GM23338 (cell line): Measurements from ENCODE around the gene NOP16.

Experiments used
- CREB1 ChIP-seq: fragments of 250-450 bp; sonication (Bioruptor Pico); IDR thresholded peaks from 2 replicates; pipeline ENCODE4 v1.5.0; 2020; ENCODE audit warnings: low read depth, mild to moderate bottlenecking, moderate library complexity
- EZH2 ChIP-seq: fragments of 200-600 bp; sonication (generic); IDR thresholded peaks from one replicate; pipeline ENCODE4 v1.8.0; 2017; ENCODE audit warnings: antibody characterized with exemption, mild to moderate bottlenecking, low read depth; ENCODE audit not compliant: unreplicated experiment
- EZH2phosphoT487 ChIP-seq: fragments of 200-600 bp; sonication (generic); IDR thresholded peaks from one replicate; pipeline ENCODE4 v1.8.1; 2018; ENCODE audit warnings: antibody characterized with exemption; ENCODE audit not compliant: unreplicated experiment
- JUNB ChIP-seq: IDR thresholded peaks from one replicate; pipeline ENCODE4 v1.6.1; 2016; ENCODE audit warnings: antibody characterized with exemption; ENCODE audit not compliant: unreplicated experiment
- POLR2AphosphoS5 ChIP-seq: IDR thresholded peaks from 2 replicates; pipeline ENCODE4 v1.6.1; 2016; ENCODE audit warnings: antibody characterized with exemption, low read depth
- TF ChIP-seq, protein P1 (sequence below), 2 experiments: fragments of 200-600 bp in 1 of 2; sonication (generic) in 1 of 2; conservative IDR thresholded peaks; 2 replicates each; pipeline versions ENCODE4 v1.5.1 to v1.6.1; 2016 to 2017; ENCODE audit warnings: antibody characterized with exemption in 2 of 2, low read depth in 2 of 2, mild to moderate bottlenecking in 2 of 2, moderate library complexity in 1 of 2
- TF ChIP-seq, protein P2 (sequence below): IDR thresholded peaks from one replicate; pipeline ENCODE4 v1.6.1; 2018; ENCODE audit warnings: antibody characterized with exemption; ENCODE audit not compliant: unreplicated experiment

DNA sequence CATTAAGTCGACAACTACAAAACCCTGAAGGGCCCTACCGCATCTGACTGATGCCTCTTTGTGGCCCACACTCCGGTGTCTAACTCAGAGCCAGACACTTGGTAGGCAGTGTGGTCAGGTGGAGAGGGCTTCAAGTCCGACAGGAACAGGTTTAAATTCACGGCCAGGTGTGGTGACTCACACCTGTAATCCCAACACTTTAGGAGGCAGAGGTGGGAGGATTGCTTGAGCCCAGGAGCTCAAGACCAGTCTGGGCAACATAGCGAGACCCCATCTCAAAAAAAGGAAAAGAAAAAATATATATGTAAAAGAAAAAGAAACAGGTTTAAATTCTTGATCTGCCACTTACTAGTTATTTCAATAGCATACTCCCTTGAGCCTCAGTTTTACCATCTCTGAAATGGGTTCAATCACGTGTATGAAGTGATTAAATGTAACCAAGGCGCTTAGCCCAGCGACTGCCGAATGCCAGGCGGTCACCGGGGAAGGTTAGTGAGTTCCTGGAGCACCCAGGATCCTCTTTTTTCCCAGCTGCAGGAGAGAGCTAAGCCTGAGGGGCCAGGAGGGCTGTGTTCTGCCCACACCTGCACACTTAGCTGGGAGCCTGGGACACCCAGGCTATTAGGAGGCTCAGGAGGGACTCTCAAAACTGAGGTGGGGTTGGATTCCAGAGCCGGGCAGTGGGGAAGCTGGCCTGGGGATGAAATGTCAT, 27.0 kb upstream of the NOP16 start:
- TF ChIP-seq, protein P1, sequence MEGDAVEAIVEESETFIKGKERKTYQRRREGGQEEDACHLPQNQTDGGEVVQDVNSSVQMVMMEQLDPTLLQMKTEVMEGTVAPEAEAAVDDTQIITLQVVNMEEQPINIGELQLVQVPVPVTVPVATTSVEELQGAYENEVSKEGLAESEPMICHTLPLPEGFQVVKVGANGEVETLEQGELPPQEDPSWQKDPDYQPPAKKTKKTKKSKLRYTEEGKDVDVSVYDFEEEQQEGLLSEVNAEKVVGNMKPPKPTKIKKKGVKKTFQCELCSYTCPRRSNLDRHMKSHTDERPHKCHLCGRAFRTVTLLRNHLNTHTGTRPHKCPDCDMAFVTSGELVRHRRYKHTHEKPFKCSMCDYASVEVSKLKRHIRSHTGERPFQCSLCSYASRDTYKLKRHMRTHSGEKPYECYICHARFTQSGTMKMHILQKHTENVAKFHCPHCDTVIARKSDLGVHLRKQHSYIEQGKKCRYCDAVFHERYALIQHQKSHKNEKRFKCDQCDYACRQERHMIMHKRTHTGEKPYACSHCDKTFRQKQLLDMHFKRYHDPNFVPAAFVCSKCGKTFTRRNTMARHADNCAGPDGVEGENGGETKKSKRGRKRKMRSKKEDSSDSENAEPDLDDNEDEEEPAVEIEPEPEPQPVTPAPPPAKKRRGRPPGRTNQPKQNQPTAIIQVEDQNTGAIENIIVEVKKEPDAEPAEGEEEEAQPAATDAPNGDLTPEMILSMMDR (conservative IDR thresholded peaks at IDR 0.05; ENCODE audit: low read depth in 2 of 2) = no peak
- TF ChIP-seq, protein P2, sequence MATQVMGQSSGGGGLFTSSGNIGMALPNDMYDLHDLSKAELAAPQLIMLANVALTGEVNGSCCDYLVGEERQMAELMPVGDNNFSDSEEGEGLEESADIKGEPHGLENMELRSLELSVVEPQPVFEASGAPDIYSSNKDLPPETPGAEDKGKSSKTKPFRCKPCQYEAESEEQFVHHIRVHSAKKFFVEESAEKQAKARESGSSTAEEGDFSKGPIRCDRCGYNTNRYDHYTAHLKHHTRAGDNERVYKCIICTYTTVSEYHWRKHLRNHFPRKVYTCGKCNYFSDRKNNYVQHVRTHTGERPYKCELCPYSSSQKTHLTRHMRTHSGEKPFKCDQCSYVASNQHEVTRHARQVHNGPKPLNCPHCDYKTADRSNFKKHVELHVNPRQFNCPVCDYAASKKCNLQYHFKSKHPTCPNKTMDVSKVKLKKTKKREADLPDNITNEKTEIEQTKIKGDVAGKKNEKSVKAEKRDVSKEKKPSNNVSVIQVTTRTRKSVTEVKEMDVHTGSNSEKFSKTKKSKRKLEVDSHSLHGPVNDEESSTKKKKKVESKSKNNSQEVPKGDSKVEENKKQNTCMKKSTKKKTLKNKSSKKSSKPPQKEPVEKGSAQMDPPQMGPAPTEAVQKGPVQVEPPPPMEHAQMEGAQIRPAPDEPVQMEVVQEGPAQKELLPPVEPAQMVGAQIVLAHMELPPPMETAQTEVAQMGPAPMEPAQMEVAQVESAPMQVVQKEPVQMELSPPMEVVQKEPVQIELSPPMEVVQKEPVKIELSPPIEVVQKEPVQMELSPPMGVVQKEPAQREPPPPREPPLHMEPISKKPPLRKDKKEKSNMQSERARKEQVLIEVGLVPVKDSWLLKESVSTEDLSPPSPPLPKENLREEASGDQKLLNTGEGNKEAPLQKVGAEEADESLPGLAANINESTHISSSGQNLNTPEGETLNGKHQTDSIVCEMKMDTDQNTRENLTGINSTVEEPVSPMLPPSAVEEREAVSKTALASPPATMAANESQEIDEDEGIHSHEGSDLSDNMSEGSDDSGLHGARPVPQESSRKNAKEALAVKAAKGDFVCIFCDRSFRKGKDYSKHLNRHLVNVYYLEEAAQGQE = no peak
- TF ChIP-seq POLR2AphosphoS5 = no peak
- no peak for TF ChIP-seq JUNB
- no peak for TF ChIP-seq EZH2
- no peak for TF ChIP-seq EZH2phosphoT487
- TF ChIP-seq CREB1 (CRISPR knock-in tag) = no peak
